ENCODE results near the gene DLGAP1. TPM values are rescaled to one million over a fixed set of nuclear protein-coding genes. Genes with fewer than 3 reads are reported as not detected.

Gene DLGAP1
- total RNA-seq, 1 donor from 2014 or later = 7.7 TPM

DNA sequence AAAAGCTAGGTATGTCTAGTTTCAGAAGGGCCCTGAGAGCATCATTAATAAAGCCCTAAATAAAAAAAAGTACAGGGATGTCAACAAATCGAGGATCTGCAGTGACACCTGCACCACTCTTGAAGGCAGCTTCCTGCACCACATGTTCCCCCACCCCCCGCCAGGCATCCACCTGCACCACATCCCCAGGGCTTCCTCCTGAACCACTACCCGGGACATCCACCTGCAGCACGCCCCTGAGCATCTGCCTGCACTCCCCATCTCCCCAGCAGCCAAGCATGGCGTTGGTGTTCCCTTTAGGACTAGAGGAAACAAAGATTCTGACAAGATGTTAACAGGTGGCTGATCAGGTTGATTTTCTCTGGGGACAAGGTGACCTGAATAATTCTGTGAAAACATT lies 55.2 kb downstream of the DLGAP1 start:
- Mint-ChIP-seq H3K36me3 (ENCODE audit: low read depth) (no peaks in the 10 kb centered on the region), H3K27ac (ENCODE audit: unreplicated experiment) (no peak overlapping the region), H3K4me3 (ENCODE audit: unreplicated experiment) (no peak overlapping the region), H3K27me3 (ENCODE audit: low read depth) (no peaks in the 10 kb centered on the region), H3K9me3 (ENCODE audit: low read depth) (no peaks in the 10 kb centered on the region), H3K4me1 (ENCODE audit: low read depth) (peaks cover 3% of the 10 kb centered on the region)
- no peak for DNase-seq (ENCODE audit: low spot score)
- TF ChIP-seq, protein P1, sequence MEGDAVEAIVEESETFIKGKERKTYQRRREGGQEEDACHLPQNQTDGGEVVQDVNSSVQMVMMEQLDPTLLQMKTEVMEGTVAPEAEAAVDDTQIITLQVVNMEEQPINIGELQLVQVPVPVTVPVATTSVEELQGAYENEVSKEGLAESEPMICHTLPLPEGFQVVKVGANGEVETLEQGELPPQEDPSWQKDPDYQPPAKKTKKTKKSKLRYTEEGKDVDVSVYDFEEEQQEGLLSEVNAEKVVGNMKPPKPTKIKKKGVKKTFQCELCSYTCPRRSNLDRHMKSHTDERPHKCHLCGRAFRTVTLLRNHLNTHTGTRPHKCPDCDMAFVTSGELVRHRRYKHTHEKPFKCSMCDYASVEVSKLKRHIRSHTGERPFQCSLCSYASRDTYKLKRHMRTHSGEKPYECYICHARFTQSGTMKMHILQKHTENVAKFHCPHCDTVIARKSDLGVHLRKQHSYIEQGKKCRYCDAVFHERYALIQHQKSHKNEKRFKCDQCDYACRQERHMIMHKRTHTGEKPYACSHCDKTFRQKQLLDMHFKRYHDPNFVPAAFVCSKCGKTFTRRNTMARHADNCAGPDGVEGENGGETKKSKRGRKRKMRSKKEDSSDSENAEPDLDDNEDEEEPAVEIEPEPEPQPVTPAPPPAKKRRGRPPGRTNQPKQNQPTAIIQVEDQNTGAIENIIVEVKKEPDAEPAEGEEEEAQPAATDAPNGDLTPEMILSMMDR (IDR thresholded peaks at IDR 0.05) = no peak

DNA sequence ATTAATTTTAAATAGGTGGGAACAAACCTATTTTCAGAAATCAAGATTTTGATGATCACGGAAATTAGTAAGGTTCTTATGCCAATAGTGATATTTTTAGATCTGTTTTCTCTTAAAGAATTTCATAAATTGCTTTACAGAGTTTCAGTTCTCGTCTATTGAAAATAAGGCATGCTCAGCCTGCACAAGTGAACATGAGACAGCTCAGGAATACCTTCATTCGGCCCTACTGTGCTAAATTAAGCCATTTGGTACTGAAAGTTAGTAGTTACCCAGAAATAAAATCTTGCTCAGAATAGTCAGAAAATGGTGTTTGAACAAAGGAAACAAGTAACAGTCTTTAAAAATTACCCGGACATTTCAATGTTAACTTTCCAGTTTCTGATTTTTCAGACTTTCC lies 60.4 kb downstream of the DLGAP1 start:
- peaks cover 3% of the 10 kb centered on the region for H3K9me3 Mint-ChIP-seq (ENCODE audit: low read depth)
- TF ChIP-seq, protein P1 (IDR thresholded peaks at IDR 0.05) = no peak
- H3K27me3 Mint-ChIP-seq (ENCODE audit: low read depth) = no peaks in the 10 kb centered on the region
- no peak overlapping the region for H3K4me3 Mint-ChIP-seq (ENCODE audit: unreplicated experiment)
- H3K27ac Mint-ChIP-seq (ENCODE audit: unreplicated experiment) = no peak overlapping the region
- no peaks in the 10 kb centered on the region for H3K36me3 Mint-ChIP-seq (ENCODE audit: low read depth)
- DNase-seq (ENCODE audit: low spot score) = no peak
- H3K4me1 Mint-ChIP-seq (ENCODE audit: low read depth) = no peaks in the 10 kb centered on the region

DNA sequence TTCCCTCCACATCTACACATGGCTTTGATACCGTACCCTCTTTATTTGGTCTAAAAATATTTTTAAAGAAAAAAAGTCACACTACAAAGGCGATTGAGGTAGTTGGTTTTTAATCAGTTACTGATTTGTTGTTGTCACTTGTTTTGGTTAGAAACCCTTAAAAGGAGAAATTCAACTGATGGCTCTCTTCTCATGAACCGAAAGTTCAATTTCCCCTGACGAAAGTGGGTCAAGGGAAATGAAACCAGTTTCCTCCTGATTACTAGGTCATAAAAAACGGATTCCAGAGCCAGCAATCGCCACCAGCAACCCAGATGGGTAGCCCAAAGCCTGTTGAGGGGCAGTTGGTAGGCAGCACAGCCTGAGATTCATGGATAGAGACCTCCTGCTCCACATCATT lies 63.2 kb downstream of the DLGAP1 start:
- Mint-ChIP-seq H3K36me3 (ENCODE audit: low read depth) (no peaks in the 10 kb centered on the region), H3K4me1 (ENCODE audit: low read depth) (no peaks in the 10 kb centered on the region), H3K27ac (ENCODE audit: unreplicated experiment) (no peak overlapping the region), H3K9me3 (ENCODE audit: low read depth) (peaks cover 3% of the 10 kb centered on the region), H3K4me3 (ENCODE audit: unreplicated experiment) (no peak overlapping the region), H3K27me3 (ENCODE audit: low read depth) (no peaks in the 10 kb centered on the region)
- DNase-seq (ENCODE audit: low spot score) = no peak
- TF ChIP-seq, protein P1 (IDR thresholded peaks at IDR 0.05) = no peak

DNA sequence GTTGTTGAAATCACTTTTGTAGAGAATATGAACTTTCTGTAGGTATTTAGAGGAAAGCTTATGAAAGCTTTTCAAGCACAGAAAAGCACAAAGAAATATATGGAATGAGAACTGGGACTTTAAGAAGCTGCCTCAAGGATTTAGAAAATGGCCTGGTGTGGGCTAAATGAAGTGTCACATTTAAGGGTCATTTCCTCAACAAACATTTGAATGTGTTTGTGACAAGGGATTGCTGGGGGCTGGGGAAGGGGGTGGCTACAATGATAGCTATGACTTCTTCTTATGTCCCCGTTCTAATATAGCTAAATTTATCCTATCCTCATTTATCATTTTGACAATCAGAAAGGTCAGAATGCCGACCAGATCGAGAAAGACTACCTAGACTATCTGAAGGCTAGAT lies 69.2 kb downstream of the DLGAP1 start:
- no peak for DNase-seq (ENCODE audit: low spot score)
- Mint-ChIP-seq H3K27me3 (ENCODE audit: low read depth) (no peaks in the 10 kb centered on the region), H3K9me3 (ENCODE audit: low read depth) (no peaks in the 10 kb centered on the region), H3K4me3 (ENCODE audit: unreplicated experiment) (no peak overlapping the region), H3K36me3 (ENCODE audit: low read depth) (no peaks in the 10 kb centered on the region), H3K27ac (ENCODE audit: unreplicated experiment) (no peak overlapping the region), H3K4me1 (ENCODE audit: low read depth) (no peaks in the 10 kb centered on the region)
- TF ChIP-seq, protein P1 (IDR thresholded peaks at IDR 0.05) = no peak

DNA sequence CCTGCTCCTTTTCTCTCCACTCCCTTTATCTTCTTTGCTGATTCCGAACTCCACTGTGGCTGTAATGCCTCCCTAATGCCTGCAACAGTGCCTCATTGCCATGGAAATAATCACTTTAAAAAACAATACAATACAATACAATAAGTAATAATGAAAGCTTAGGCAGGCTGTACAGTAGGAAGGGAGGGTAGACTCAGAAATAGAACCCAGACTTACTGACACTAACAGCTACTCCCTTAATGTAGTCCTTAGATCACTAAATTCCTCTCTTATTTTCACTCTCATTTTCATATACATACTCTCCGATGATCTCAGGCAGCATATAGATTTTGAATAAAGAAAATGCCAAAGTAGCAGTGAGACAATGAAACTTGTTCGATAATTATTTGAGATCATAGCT lies 70.2 kb downstream of the DLGAP1 start:
- no peak overlapping the region for H3K27ac Mint-ChIP-seq (ENCODE audit: unreplicated experiment)
- no peak for DNase-seq (ENCODE audit: low spot score)

More for the DNA sequence above, 70.2 kb downstream of the DLGAP1 start:
- H3K4me3 Mint-ChIP-seq (ENCODE audit: unreplicated experiment) = no peak overlapping the region
- no peaks in the 10 kb centered on the region for H3K27me3 Mint-ChIP-seq (ENCODE audit: low read depth)
- no peaks in the 10 kb centered on the region for H3K4me1 Mint-ChIP-seq (ENCODE audit: low read depth)
- H3K36me3 Mint-ChIP-seq (ENCODE audit: low read depth) = no peaks in the 10 kb centered on the region
- no peaks in the 10 kb centered on the region for H3K9me3 Mint-ChIP-seq (ENCODE audit: low read depth)
- TF ChIP-seq, protein P1 (IDR thresholded peaks at IDR 0.05) = no peak
